HG02973 (cell line): Measurements from ENCODE around the gene INTS6.

ENCODE experiments used
- ATAC-seq: cut with Tn5 transposase; IDR thresholded peaks from one replicate; pipeline ENCODE4 v1.9.1; 2021; ENCODE audit warnings: moderate library complexity; ENCODE audit not compliant: unreplicated experiment

Gene INTS6

GRCh38 chr13:51452361-51453206 lies at the start of gene INTS6:
TSS of gene INTS6 (minus strand) at chr13:51453036. CDS start at chr13:51452525, 511 bp downstream.
- peak; percentile 75 for ATAC-seq

GRCh38 chr13:51502153-51502651 lies 49.4 kb upstream of the INTS6 start:
- ATAC-seq: peak; percentile 96

- peak; percentile 25 for ATAC-seq
Observed at GRCh38 chr13:51501592-51502152, 48.8 kb upstream of the INTS6 start.

GRCh38 chr13:51501096-51501495 lies 48.3 kb upstream of the INTS6 start:
- no peak for ATAC-seq

- ATAC-seq: no peak
Observed at GRCh38 chr13:51500687-51501086, 47.9 kb upstream of the INTS6 start.

GRCh38 chr13:51499841-51500240 lies 47.0 kb upstream of the INTS6 start:
- no peak for ATAC-seq

GRCh38 chr13:51495316-51495715 lies 42.5 kb upstream of the INTS6 start:
- no peak for ATAC-seq

- no peak for ATAC-seq
Observed at GRCh38 chr13:51494156-51494555, 41.3 kb upstream of the INTS6 start.

- no peak for ATAC-seq
Observed at GRCh38 chr13:51488212-51488611, 35.4 kb upstream of the INTS6 start.

- no peak for ATAC-seq
Observed at GRCh38 chr13:51481656-51482055, 28.8 kb upstream of the INTS6 start.

- peak; percentile 51 for ATAC-seq
Observed at GRCh38 chr13:51479199-51479523, 26.3 kb upstream of the INTS6 start.

GRCh38 chr13:51478418-51479198 lies 25.8 kb upstream of the INTS6 start:
- ATAC-seq: no peak

GRCh38 chr13:51477653-51478324 lies 25.0 kb upstream of the INTS6 start:
- no peak for ATAC-seq

GRCh38 chr13:51477149-51477548 lies 24.3 kb upstream of the INTS6 start:
- no peak for ATAC-seq

- no peak for ATAC-seq
Observed at GRCh38 chr13:51475727-51476501, 23.1 kb upstream of the INTS6 start.

- no peak for ATAC-seq
Observed at GRCh38 chr13:51469790-51470189, 17.0 kb upstream of the INTS6 start.

- ATAC-seq: no peak
Observed at GRCh38 chr13:51467730-51468129, 14.9 kb upstream of the INTS6 start.

- ATAC-seq: no peak
Observed at GRCh38 chr13:51465124-51465523, 12.3 kb upstream of the INTS6 start.

GRCh38 chr13:51457086-51457815 lies 4.4 kb upstream of the INTS6 start:
- no peak for ATAC-seq

- no peak for ATAC-seq
Observed at GRCh38 chr13:51456510-51456909, 3.7 kb upstream of the INTS6 start.
